ENCODE results near the gene ERC1.

The ERC1 gene

DNA sequence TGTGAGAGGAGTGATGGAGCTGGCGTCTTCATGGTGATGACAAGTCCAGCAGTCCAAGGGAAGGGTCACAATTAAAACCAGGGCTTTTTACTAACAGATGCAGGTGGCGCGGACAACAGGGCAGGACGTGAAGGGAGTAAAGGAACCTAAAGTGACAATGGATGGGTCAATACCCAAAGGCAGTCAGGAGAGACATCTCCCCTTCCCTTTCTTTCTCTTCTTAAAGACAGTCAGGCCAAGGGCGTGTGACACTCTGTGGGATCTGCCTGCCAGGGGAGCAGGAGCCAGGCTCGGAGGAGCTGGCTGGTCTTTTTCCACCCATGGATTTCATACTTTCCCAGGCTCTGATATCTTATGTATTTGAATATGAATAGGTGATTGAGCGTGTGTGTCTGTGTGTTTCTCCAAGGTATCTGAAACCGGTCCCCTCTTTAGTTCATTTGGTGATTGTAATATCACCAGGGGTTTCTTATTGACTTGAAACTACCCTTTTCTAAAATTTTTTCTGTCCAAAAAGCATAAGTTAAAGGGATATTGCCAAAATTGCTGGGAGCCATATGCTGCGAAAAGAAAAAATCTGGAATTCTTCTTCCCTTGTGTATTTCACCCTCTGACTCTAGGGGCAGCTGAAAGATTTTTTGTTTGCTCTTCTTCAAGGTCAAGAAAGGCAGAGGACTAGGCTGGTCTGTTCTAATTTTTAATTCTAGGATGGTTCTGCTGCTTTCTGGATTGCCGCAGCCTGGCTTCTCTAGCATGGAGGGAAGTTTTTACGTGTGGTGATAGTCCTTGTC lies 541.5 kb downstream of the ERC1 start:
- DNase-seq (ENCODE audit: low read depth, low spot score), result no peak

DNA sequence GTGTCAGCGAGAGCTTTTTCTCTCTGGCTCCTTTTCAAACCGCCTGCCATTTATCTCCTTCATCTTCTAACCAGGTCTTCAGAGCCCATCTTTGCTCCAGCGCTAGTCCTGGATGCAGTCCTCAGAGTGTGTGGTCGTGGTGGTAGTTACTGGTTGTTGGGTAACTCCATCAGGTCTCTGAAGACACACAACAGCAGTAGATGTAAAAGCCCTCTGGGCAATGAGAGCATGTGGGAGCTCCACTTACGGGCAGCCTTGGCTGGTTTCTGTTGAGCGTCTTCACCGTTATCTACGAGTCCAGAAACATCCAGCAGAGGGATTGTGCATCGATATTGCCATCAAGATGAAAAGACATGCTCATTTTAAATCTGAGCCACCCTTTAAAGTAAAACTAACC lies 542.2 kb downstream of the ERC1 start:
- no peak for DNase-seq (ENCODE audit: low read depth, low spot score)

DNA sequence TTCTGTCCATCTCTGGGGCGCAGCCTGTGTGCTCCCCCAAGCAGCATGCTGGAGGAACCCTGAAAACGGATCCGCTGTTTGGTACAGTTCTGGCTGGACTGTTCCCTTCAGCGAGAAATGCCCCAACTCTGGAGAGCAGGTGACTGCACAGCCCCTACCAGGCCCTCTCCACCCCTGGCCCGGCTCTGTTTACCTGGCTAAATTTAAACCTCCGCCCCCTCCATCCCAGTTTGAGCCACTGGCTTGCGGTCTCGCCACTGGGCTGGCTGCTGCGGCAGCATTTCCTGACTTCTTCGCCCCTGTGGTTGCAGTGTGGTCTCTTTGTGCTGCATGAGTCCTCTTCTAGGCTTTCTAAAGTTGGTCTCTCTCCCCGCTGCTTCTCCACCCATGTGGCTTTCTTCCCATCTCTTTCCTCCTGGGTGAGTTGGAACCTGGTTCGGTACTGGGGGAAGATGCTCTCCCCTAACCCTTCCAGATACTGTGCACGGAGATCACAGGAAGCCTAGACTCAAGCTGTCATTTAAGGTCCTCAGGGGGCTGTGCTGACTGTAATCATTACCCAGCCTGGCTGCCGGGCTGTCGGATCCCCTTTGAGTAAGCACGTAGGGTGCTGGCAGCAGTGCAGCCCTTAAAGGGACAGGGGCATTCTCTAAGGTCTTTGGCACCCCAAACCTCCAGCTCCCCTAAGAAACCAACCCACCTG lies 542.7 kb downstream of the ERC1 start:
- DNase-seq (ENCODE audit: low read depth, low spot score), result no peak

DNA sequence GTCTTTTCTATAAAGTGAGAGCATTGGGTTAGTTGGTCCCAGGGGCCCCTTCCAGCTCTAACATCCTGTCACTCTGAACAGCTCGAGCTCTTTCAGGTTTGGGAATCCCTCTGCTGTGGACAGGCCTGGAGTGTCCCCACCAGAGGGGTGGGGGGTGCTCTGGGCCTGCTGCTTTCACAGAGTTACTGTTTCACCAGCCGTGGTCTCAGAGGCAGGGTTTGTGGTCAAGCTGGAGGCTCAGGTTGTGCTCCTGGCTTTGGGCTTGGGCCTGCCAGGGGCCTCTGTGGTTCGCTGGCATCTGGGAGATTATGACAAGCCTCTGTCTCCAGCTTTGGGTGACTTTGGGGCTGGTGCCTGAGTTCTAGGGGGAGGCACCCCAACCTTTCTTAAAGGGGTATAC lies 543.7 kb downstream of the ERC1 start:
- no peak for DNase-seq (ENCODE audit: low read depth, low spot score)

DNA sequence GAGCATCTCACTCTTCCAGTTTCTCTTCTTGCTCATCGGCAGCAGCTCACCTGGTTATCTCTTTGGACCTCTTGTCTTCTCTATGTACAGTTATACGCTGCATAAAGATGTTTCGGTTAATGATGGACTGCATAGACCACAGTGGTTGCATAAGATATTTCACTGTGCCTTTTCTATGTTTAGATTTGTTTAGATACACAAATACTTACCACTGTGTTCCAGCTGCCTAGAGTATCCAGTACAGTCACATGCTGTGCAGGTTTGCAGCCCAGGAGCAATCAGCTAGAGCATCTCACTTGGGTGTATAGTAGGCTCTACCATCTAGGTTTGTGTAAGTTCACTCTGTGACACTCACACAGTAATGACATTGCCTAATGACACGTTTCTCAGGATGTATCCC lies 545.8 kb downstream of the ERC1 start:
- DNase-seq (ENCODE audit: low read depth, low spot score), result no peak

DNA sequence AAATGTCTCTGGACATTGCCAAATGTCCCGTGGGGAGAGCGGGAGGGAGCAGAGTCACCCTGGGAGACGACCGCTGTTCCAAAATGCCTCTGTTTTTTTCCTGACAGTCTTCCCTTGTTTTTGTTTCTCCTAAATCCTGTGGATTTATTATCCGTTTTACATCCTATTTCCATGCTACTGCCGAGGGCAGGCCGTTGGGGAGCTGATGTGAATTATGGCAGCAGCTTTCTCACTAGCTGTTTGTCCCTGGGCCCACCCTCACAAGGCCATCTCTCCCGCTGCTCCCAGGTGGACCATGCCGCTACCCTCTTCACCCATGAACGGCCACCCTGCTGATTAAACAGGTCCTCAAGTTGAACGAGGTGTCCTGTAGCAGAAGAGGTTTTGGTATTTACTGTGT lies 548.1 kb downstream of the ERC1 start:
- no peak for DNase-seq (ENCODE audit: low read depth, low spot score)

DNA sequence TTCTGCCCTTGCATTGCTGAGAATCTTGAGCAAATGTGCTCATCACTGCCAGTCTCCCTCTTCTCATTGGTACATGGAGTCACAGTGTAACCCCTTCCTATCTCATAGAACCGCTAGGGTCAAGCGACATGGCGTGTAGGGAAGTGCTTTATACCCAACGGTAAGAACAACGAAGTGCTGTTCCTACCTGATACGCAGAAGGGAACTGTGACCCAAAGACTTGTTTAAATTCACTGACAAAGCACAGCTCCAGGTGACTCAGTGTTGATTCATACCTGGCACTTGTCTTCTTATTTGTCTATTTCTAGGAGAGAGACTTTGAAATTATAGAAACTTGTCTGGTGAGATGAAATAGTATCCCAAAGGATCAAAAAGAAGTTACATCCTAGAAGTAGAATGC lies 549.7 kb downstream of the ERC1 start:
- no peak for DNase-seq (ENCODE audit: low read depth, low spot score)

DNA sequence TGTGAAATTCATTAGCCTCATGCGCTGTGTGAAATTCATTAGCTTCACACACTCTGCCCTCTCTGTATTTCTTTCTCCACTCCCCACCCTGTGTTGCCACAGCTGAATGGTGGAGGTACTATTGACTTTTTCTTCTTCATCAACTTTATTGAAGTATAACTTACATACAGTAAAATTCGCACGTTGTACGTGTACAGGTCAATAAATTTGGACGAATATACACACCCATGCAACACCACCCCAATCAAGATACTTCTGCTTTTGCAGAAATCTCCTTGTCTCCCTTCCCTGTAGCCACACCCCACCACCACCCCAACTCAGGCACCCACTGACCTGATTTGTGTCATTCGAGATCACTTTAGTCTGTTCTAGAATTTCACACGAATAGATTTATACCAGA lies 551.6 kb downstream of the ERC1 start:
- no peak for DNase-seq (ENCODE audit: low read depth, low spot score)

DNA sequence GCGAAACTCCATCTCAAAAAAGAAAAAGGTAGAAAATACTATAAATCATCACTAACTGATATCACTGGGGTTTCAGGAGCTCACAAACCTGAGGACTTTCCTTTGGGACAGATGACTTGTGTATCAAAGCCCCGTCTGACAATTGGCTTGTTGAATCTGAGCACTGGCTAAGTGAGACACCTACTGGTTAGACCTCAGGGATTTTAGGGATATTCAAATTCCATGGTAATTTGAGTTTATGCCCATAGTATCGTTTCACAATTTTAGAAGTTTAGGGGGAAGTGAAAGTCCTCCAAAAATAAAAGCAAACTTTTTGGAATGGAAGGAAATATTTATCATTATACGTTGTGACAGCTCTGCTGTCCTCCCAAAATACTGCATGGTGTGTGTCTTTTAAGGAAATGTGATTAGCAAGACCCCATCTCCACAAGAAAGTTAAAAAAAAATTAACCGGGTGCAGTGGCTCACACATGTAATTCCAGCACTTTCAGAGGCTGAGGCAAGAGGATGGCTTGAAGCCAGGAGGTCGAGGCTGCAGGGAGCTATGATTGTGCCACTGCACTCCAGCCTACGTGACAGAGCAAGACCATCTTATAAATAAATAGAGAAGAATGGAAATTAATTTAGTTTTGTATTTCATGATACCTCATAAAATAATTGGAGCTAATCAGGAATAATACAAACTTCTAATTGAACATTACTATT lies 554.1 kb downstream of the ERC1 start:
- no peak for DNase-seq (ENCODE audit: low read depth, low spot score)

All from ELF-1 (cell line).